HG03439 (cell line): ENCODE results near the gene GOLGA3.
"Not testable (repeated sequence)": the region's sequence is repeated elsewhere in the genome, so short reads cannot be mapped to it uniquely, and the experiment has no call there.

Source experiments
- ATAC-seq: cut with Tn5 transposase; IDR thresholded peaks from one replicate; pipeline ENCODE4 v1.9.1; 2021; ENCODE audit warnings: mild to moderate bottlenecking, moderate library complexity; ENCODE audit not compliant: unreplicated experiment

The GOLGA3 gene

DNA sequence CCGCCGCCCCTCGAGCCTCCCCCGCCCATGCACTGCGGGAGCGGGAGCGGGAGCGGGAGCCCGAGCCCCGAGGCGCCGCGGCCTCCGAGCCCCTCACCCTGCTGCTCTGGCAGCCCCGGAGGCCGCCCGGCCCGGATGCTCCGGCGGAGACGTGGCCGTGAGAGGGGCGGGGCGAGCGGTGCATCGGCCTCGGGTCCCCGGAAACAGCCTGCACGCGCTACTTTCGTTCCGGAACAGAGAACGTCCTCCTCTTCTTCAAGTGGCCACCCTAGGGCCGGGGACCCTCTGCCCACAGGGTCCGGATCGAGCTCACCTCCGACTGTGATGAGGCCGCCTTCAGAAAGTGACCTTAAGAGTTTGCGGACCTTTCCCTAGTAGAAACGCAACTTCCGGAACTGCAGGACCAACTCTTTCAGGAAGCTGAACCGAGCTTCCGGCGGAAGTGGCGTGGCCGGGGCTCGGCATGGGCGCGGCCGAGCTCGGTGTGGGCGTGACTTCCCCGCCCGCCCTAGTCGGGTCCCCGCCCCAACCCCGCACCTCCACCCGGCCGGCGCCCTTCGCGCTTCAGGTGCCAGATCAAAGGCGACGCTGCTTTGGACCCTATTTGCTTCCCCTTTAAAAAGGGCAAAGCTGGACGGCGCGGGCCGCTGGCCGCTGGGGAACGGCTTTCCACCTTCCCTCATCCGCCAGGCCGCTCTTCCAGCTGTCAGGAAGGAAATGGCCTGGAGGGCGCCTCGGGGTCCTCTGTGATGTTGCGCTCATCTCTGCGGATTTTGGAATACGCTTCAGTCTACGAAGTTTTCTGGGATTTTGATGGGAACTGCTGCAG is at the start of gene GOLGA3:
Gene GOLGA3 (minus strand): TSS at position 164 of the 829 bp plus-strand sequence. CDS start 6,741 bp downstream, outside the sequence.
- peak; percentile 83 for ATAC-seq

DNA sequence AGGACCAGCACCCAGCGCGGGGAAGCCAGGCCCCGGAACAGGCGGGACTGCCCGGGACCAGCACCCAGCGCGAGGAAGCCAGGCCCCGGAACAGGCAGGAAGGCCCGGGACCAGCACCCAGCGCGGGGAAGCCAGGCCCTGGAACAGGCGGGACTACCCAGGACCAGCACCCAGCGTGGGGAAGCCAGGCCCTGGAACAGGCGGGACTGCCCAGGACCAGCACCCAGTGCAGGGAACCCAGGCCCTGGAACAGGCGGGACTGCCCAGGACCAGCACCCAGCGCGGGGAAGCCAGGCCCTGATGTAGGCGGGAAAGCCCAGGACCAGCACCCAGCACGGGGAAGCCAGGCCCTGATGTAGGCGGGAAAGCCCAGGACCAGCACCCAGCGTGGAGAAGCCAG is 46.0 kb upstream of the GOLGA3 start:
- ATAC-seq, result not testable (repeated sequence)

- no peak for ATAC-seq
Measured at GRCh38 chr12:132874175-132874574, 45.5 kb upstream of the GOLGA3 start.

- no peak for ATAC-seq
Measured at GRCh38 chr12:132873724-132874123, 45.1 kb upstream of the GOLGA3 start.

DNA sequence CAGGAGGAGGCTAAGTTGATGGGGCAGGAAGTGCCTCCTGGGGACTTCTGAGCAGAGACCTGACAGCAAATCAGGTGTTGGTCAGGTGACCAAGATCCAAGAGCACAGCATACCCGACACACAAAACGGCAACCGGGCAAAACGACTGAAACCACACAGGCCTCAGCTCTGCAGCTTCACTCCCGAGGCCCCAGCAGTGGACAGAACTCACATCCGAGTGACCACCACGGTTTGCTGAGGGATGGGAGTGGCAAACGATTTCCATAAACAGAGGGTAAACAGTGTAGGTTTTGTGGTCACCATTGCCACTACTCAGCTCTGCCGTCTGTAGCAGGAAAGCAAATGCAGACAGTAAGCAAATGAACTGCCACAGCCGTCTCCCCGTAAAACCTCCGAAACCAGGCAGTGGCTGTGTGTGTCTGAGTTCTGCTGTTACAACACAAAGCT is 44.3 kb upstream of the GOLGA3 start:
- ATAC-seq, result no peak

- ATAC-seq, result no peak
Measured at GRCh38 chr12:132872073-132872855, 43.6 kb upstream of the GOLGA3 start.

GRCh38 chr12:132869551-132869950 is 40.9 kb upstream of the GOLGA3 start:
- no peak for ATAC-seq

DNA sequence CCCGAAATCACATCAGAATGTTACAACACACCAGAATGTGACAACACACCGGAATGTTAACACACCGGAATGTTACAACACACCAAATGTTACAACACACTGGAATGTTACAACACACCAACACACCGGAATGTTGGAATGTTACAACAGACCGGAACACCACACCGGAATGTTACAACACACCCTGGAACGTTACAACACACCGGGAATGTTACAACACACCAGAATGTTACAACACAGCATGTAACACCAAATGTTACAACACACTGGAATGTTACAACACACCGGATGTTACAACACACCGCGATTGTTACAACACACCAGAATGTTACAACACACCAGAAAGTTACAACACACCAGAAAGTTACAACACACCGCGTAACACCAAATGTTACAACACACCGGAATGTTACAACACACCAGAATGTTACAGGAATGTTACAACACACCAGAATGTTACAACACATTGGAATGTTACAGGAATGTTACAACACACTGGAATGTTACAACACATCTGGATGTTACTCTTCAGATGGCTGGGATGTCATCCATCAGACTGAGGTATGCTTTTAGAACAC is 37.7 kb upstream of the GOLGA3 start:
- no peak for ATAC-seq

DNA sequence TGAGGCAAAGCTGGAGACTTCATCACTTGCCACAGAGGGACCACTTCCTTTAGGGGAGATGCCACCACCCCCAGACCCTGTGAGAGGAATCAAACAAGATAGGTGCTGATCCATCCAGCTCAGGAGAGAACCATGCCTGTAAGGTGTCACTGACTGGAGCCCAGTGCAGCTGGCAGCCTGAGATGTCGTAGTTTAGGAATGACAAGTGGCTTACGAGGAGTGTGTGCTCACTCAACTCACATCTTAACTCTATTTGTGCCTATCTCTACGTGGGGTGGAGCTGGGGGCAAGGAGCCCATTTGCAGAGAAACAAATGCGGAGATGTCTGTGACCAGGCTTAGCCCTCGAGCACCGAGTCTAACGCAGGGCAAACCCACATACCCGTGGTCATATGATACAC is 32.9 kb upstream of the GOLGA3 start:
- no peak for ATAC-seq

DNA sequence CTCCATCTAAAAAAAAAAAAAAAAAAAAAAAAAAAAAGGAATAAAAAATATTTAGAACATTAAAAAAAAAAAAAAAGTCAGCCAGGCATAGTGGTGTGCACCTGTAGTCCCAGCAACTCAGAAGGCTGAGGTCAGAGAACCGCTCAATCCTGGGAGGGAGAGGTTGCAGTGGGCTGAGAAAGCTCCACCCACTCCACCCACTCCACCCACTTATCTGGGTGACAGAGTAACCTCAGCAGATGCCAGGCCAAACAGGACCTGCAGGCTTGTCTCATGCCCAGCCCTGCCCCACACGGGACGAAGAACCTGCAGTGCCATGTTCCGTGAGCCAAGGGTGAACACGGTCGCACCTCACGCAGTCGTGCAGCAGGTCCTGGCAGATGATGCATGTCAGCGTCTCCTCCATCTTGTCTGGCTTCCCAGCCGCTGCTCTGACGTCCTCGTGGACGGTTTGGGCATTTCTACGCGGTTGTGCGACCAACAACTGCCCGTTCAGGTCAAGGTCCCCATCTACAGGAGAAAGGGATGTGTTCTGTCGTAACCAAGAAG is 30.1 kb upstream of the GOLGA3 start:
- no peak for ATAC-seq

GRCh38 chr12:132857019-132857418 is 28.4 kb upstream of the GOLGA3 start:
- ATAC-seq, result not testable (repeated sequence)

GRCh38 chr12:132856581-132856980 is 27.9 kb upstream of the GOLGA3 start:
- no peak for ATAC-seq

- not testable (repeated sequence) for ATAC-seq
Measured at GRCh38 chr12:132855211-132855610, 26.5 kb upstream of the GOLGA3 start.

DNA sequence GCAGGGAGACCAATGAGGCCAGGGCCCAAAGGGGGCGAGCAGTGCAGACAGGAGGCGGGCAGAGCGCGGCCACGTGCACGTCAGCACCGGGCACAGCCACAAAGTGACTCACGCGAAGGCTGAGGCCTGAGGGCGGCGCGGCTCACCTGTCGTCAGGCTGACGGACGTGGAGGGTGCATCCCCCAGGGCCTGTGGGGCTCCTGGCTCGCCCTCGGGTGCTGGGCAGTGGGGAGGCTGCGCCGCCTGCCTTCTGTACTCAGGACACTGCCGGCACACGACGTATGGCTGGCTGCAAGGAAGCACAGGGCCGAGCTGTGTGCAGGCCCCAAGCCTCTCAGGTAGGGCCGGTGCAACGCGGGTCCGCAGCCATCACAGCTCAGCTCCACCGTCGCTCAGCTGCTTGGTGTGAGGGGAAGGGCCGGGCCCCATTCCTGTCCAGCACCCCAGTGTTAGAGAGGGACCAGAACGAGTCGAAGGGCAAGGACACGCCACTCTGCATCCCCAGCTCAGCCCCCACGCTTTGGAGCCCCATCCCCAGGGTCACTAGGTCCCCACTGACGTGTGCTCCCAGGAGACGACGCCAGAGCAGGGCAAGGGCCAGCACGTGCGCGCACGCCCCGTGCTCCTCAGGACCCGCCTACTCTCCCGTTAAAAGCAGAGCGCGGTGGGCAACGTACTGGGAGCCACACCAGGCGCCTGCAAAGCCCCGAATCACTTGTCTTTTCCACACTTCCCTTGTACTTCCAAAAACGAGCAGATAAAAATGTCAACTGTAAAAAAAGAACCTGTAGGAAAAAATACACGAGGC is 24.8 kb upstream of the GOLGA3 start:
- ATAC-seq, result no peak

- ATAC-seq, result no peak
Measured at GRCh38 chr12:132852496-132852895, 23.8 kb upstream of the GOLGA3 start.

GRCh38 chr12:132851465-132851864 is 22.8 kb upstream of the GOLGA3 start:
- no peak for ATAC-seq

DNA sequence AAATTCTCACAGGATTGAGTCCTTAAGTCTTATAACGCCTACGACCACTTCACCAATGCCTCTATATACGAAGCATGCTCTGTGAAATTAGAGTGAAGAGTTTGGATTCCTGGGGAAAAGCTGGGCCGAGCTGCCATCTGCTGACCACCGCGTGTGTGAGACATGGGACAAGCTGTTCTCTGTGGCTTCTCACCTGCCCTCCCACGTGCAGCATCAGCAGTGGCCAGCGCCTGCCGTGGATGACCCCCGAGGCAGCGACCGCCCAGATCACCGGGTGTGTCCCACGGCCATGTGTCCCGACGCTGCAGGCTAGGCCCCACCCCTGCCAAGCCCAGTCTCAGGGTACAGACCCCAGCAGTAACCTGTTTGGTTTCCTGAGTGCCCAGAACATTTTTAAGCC is 21.6 kb upstream of the GOLGA3 start:
- ATAC-seq, result no peak

- ATAC-seq, result no peak
Measured at GRCh38 chr12:132848521-132848920, 19.9 kb upstream of the GOLGA3 start.

DNA sequence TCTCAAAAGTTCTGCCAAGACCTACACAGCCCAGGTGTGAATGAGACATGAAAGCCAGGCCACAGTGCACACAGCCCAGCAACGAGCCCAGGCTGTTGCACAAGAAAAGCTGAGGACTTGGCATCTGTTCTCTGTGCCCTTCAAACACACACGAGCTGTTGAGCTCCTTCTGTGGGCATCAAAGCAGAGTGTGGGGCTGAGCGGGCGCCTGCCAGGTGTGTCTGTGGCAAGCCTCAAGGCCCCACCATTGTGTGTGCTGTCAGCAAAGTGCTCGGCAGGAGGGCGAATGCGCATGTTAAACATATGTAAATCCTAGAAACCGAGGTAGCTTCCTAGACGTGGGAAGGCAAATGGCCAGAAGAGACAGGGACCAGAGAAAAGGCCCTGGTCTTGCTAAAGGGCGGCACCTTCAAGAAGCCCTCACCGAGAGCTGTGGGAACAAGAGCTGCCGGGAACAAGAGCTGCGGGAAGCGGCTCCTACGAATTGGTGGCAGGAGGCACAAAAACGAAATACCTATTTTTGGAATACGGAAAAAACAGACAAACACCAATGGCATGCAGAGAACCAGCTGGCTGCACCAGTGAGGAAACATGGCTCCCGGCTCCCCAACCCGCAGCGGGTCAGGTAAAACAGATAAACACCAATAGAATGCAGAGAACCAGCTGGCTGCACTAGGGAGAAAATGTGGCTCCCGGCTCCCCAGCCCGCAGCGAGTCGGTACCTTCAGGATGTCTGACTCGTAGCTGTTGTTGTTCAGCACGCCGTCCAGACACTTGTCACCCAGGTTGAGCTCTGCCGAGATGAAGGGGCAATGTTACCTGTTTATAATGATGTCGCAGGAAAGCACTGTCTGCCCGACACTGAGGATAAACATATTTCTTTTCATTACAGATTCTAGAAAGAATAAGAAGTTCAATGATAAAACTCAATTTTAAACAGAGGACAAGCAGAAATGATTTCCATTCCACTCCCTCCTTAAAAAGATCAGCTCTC is 19.0 kb upstream of the GOLGA3 start:
- no peak for ATAC-seq
